HCT116 (cell line): ENCODE results near the gene SLC7A10. TPM values are rescaled to one million over a fixed set of nuclear protein-coding genes. Genes with fewer than 3 reads are reported as not detected.

ENCODE experiments used
- ATAC-seq: fragments of 200-7000 bp; cut with Tn5 transposase; 2 replicates; pipeline ENCODE4 v1.9.1; 2020; ENCODE audit warnings: mild to moderate bottlenecking, moderate library complexity
- BruUV-seq: library from RNA; stranded (reverse); fragments of 400-500 nt; replicated peaks from 2 replicates; lab custom pipeline; 2021; lab: Mats Ljungman, UMichigan
- CTCF ChIA-PET: fragments of 300-600 bp; sonication (Branson Sonifier 250); formaldehyde crosslinking; loops from one replicate; lab custom pipeline; 2021; ENCODE audit warnings: antibody characterized with exemption; lab: Charles Lee
- POLR2A ChIA-PET: fragments of 300-600, 350-600 bp; sonication (Branson Sonifier 250); formaldehyde crosslinking; loops from one replicate; lab custom pipeline; 2021; ENCODE audit warnings: antibody characterized with exemption; lab: Charles Lee
- RAD21 ChIA-PET, 2 experiments: fragments of 300-600 bp; sonication (Branson Sonifier 250); formaldehyde crosslinking; loops; one replicate each; lab custom pipeline; 2023; ENCODE audit warnings: low total read pairs in 2 of 2; ENCODE audit not compliant: uncharacterized antibody in 2 of 2, unreplicated experiment in 2 of 2, low non-redundant PET in 1 of 2; lab: Charles Lee
- DNase-seq: peaks from one replicate; pipeline ENCODE4 v3.0.0-alpha.2; 2010; ENCODE audit warnings: low read depth, low spot score
- H2AFZ ChIP-seq: fragments of 200-600 bp; shearing (Covaris generic), sonication (generic); 2 replicates; pipeline ENCODE4 v1.6.1; 2017; ENCODE audit warnings: low read depth, mixed run types, mixed read lengths, antibody characterized with exemption, low read length; ENCODE audit not compliant: poor library complexity, severe bottlenecking
- H3K27ac ChIP-seq: 2 replicates; pipeline ENCODE4 v1.5.1; 2012; ENCODE audit warnings: low read depth, low read length
- H3K27me3 ChIP-seq: fragments of 200-600 bp; sonication (generic); 2 replicates; pipeline ENCODE4 v1.6.1; 2016; ENCODE audit warnings: mixed run types, low read length, mixed read lengths; ENCODE audit not compliant: insufficient read depth
- H3K36me3 ChIP-seq, 2 experiments: fragments of 200-500 bp in 1 of 2; fragments of 200-600 bp in 1 of 2; sonication (Bioruptor generic) in 1 of 2; sonication (generic) in 1 of 2; 2 replicates each; pipeline versions ENCODE4 v1.5.1 to v1.6.1; 2014 to 2016; ENCODE audit warnings: low read length in 2 of 2, inconsistent platforms in 1 of 2, mixed read lengths in 1 of 2, mixed run types in 1 of 2; ENCODE audit not compliant: insufficient read depth in 2 of 2, control insufficient read depth in 1 of 2
- H3K4me1 ChIP-seq, 2 experiments: fragments of 200-600 bp in 1 of 2; sonication (generic) in 1 of 2; 2 replicates each; pipeline versions ENCODE4 v1.5.1 to v1.6.1; 2012 to 2017; ENCODE audit warnings: low read length in 2 of 2, inconsistent platforms in 1 of 2, mild to moderate bottlenecking in 1 of 2, mixed read lengths in 1 of 2, mixed run types in 1 of 2, moderate library complexity in 1 of 2; ENCODE audit not compliant: insufficient read depth in 2 of 2, control insufficient read depth in 1 of 2
- H3K4me2 ChIP-seq: fragments of 200-600 bp; sonication (generic); 2 replicates; pipeline ENCODE4 v1.6.1; 2017; ENCODE audit warnings: mixed run types, low read length, mixed read lengths
- H3K4me3 ChIP-seq, 2 experiments: fragments of 200-600 bp in 1 of 2; sonication (generic) in 1 of 2; replicated peaks in 1 of 2; 2 replicates each; pipeline ENCODE4 v1.5.1; 2011 to 2016; ENCODE audit warnings: low read length in 2 of 2, control low read depth in 1 of 2, low read depth in 1 of 2, mild to moderate bottlenecking in 1 of 2, mixed read lengths in 1 of 2, mixed run types in 1 of 2
- H3K79me2 ChIP-seq: fragments of 200-600 bp; sonication (generic); 2 replicates; pipeline ENCODE4 v1.6.1; 2017; ENCODE audit warnings: mild to moderate bottlenecking, mixed run types, low read length, moderate library complexity, mixed read lengths; ENCODE audit not compliant: insufficient read depth
- H3K9ac ChIP-seq: fragments of 200-600 bp; sonication (generic); 2 replicates; pipeline ENCODE4 v1.6.1; 2016; ENCODE audit warnings: low read length, mixed read lengths
- H3K9me2 ChIP-seq: fragments of 200-600 bp; sonication (generic), shearing (Covaris generic); 2 replicates; pipeline ENCODE4 v1.6.1; 2017; ENCODE audit warnings: mixed run types, mild to moderate bottlenecking, moderate library complexity; ENCODE audit not compliant: insufficient read depth
- H3K9me3 ChIP-seq, 2 experiments: fragments of 200-500 bp in 1 of 2; fragments of 200-600 bp in 1 of 2; sonication (Bioruptor generic) in 1 of 2; sonication (generic) in 1 of 2; 2 replicates each; pipeline ENCODE4 v1.6.1; 2014 to 2017; ENCODE audit warnings: low read length in 2 of 2, mixed read lengths in 2 of 2, inconsistent platforms in 1 of 2, low read depth in 1 of 2, mild to moderate bottlenecking in 1 of 2, mixed run types in 1 of 2, moderate library complexity in 1 of 2; ENCODE audit not compliant: control insufficient read depth in 1 of 2, insufficient read depth in 1 of 2
- H4K20me1 ChIP-seq: fragments of 200-600 bp; sonication (generic), shearing (Covaris generic); 2 replicates; pipeline ENCODE4 v1.6.1; 2017; ENCODE audit warnings: mixed run types, mild to moderate bottlenecking, moderate library complexity; ENCODE audit not compliant: insufficient read depth
- ATF3 ChIP-seq: IDR thresholded peaks from 2 replicates; pipeline ENCODE4 v1.6.1; 2012
- CBX3 ChIP-seq: IDR thresholded peaks from 2 replicates; pipeline ENCODE4 v1.6.1; 2012; ENCODE audit warnings: low read depth
- CEBPB ChIP-seq: IDR thresholded peaks from 2 replicates; pipeline ENCODE4 v1.6.1; 2012; ENCODE audit warnings: low read depth
- CTCF ChIP-seq, 3 experiments: fragments of 200-600 bp in 1 of 3; sonication (generic) in 1 of 3; IDR thresholded peaks in 2 of 3; conservative IDR thresholded peaks in 1 of 3; 2 replicates each; pipeline ENCODE4 v1.5.1; 2012 to 2017; ENCODE audit warnings: low read depth in 2 of 3, low read length in 2 of 3, antibody characterized with exemption in 1 of 3, borderline replicate concordance in 1 of 3, control low read depth in 1 of 3, mild to moderate bottlenecking in 1 of 3, mixed read lengths in 1 of 3, mixed run types in 1 of 3, moderate library complexity in 1 of 3; ENCODE audit not compliant: insufficient read depth in 1 of 3
- EZH2 ChIP-seq: fragments of 200-600 bp; sonication (generic); IDR thresholded peaks from 2 replicates; pipeline ENCODE4 v1.6.1; 2017; ENCODE audit warnings: antibody characterized with exemption, mixed run types
- EZH2phosphoT487 ChIP-seq: fragments of 200-600 bp; IDR thresholded peaks from 2 replicates; pipeline ENCODE4 v1.6.1; 2018; ENCODE audit warnings: antibody characterized with exemption, borderline replicate concordance
- JUND ChIP-seq: IDR thresholded peaks from 2 replicates; pipeline ENCODE4 v1.6.1; 2012
- MAX ChIP-seq: IDR thresholded peaks from 2 replicates; pipeline ENCODE4 v1.6.1; 2012
- POLR2A ChIP-seq: IDR thresholded peaks from 2 replicates; pipeline ENCODE4 v1.7.0; 2011; ENCODE audit warnings: borderline replicate concordance; ENCODE audit not compliant: insufficient read depth, insufficient read length; ENCODE audit errors: extremely low read depth
- POLR2AphosphoS5 ChIP-seq: IDR thresholded peaks from 2 replicates; pipeline ENCODE4 v1.6.1; 2011; ENCODE audit warnings: mild to moderate bottlenecking, low read depth, low read length, moderate library complexity
- REST ChIP-seq: IDR thresholded peaks from 2 replicates; pipeline ENCODE4 v1.6.1; 2012; ENCODE audit warnings: low read depth
- SIN3A ChIP-seq: IDR thresholded peaks from 2 replicates; pipeline ENCODE4 v1.6.1; 2012; ENCODE audit warnings: low read depth
- SRF ChIP-seq: IDR thresholded peaks from 2 replicates; pipeline ENCODE4 v1.6.1; 2012; ENCODE audit warnings: low read depth
- TCF7L2 ChIP-seq: IDR thresholded peaks from 2 replicates; pipeline ENCODE4 v1.7.0; 2011; ENCODE audit warnings: borderline replicate concordance, inconsistent platforms; ENCODE audit not compliant: insufficient read depth, insufficient read length; ENCODE audit errors: extremely low read depth
- ZBTB33 ChIP-seq: IDR thresholded peaks from 2 replicates; pipeline ENCODE4 v1.6.1; 2011; ENCODE audit warnings: mild to moderate bottlenecking, low read length, moderate library complexity; ENCODE audit not compliant: insufficient replicate concordance; ENCODE audit errors: extremely low read depth
- ZFX ChIP-seq: fragments of 450-650 bp; IDR thresholded peaks from 2 replicates; pipeline ENCODE4 v1.6.1; 2017
- ZNF274 ChIP-seq: fragments of 200-500 bp; sonication (Bioruptor generic); IDR thresholded peaks from 2 replicates; pipeline ENCODE4 v1.6.1; 2014; ENCODE audit warnings: mild to moderate bottlenecking, low read depth, low read length, inconsistent platforms
- intact Hi-C: fragments of 100-400 bp; cut with micrococcal nuclease; formaldehyde crosslinking; loops from 2 replicates; pipeline ENCODE4 v1.10.0; 2022
- total RNA-seq: library from RNA; stranded (reverse); gene quantifications from one replicate; pipeline ENCODE4 v1.2.1, GENCODE V29; 2021; ENCODE audit not compliant: unreplicated experiment

The SLC7A10 gene
- total RNA-seq, 1 experiment from 2014 or later, result 0.25 TPM

GRCh38 chr19:33261511-33262189 lies 36.0 kb upstream of the SLC7A10 start:
- no peak for DNase-seq
- Histone ChIP-seq H3K9me2 (no peaks in the 10 kb centered on the region), H3K27me3 (no peaks in the 10 kb centered on the region), H3K9ac (no peak overlapping the region), H3K79me2 (no peaks in the 10 kb centered on the region), H3K4me3 (no peak overlapping the region), H3K9me3 (no peaks in the 10 kb centered on the region), H2AFZ (no peak overlapping the region), H3K4me1 (no peaks in the 10 kb centered on the region), H3K27ac (no peak overlapping the region), H3K36me3 (no peaks in the 10 kb centered on the region), H3K4me2 (no peak overlapping the region), H4K20me1 (no peaks in the 10 kb centered on the region)
- TF ChIP-seq POLR2AphosphoS5 (no peak), CTCF (IDR thresholded peaks at IDR 0.05 in 2 of 3, conservative IDR thresholded peaks at IDR 0.05 in 1 of 3; ENCODE audit: borderline replicate concordance in 1 of 3, insufficient read depth in 1 of 3, low read depth in 2 of 3, low read length in 2 of 3) (no peak), ZNF274 (no peak), MAX (no peak), REST (no peak), EZH2phosphoT487 (no peak), JUND (no peak), ZFX (no peak), ATF3 (no peak), TCF7L2 (no peak), CEBPB (no peak), POLR2A (no peak), ZBTB33 (no peak), EZH2 (no peak), CBX3 (no peak), SRF (no peak), SIN3A (no peak)
- ChIA-PET CTCF (no interaction called here), POLR2A (no interaction called here), RAD21 (no interaction called here)
- BruUV-seq, result no TSS peak
- peak; percentile 25; the same call in 1 of the 2 replicates for ATAC-seq
- intact Hi-C loops, result no loop called here
